Suppressor macrophage (primary cell): Measurements from ENCODE around the gene COL6A1.
"Not testable (repeated sequence)": the region's sequence is repeated elsewhere in the genome, so short reads cannot be mapped to it uniquely, and the experiment has no call there.

Experiments used
- DNase-seq, 4 experiments: peaks; one replicate each; pipeline ENCODE4 v3.0.0-alpha.2; 2020 to 2022

COL6A1 gene

GRCh38 chr21:45947296-45947695, 34.3 kb upstream of the COL6A1 start:
- DNase-seq: no peak

- no peak for DNase-seq
Observed at GRCh38 chr21:45947716-45948255, 33.8 kb upstream of the COL6A1 start.

GRCh38 chr21:45948576-45949141, 32.9 kb upstream of the COL6A1 start:
- DNase-seq: no peak

GRCh38 chr21:45949928-45950739, 31.4 kb upstream of the COL6A1 start:
- no peak for DNase-seq

GRCh38 chr21:45950740-45951515, 30.6 kb upstream of the COL6A1 start:
- DNase-seq: no peak

GRCh38 chr21:45951676-45952075, 29.9 kb upstream of the COL6A1 start:
- no peak for DNase-seq

GRCh38 chr21:45952527-45952926, 29.0 kb upstream of the COL6A1 start:
- DNase-seq: not testable (repeated sequence)

GRCh38 chr21:45952974-45953373, 28.6 kb upstream of the COL6A1 start:
- no peak for DNase-seq

GRCh38 chr21:45954261-45954660, 27.3 kb upstream of the COL6A1 start:
- DNase-seq: no peak

GRCh38 chr21:45954921-45955320, 26.6 kb upstream of the COL6A1 start:
- DNase-seq: no peak

- no peak for DNase-seq
Observed at GRCh38 chr21:45957551-45957950, 24.0 kb upstream of the COL6A1 start.

- no peak for DNase-seq
Observed at GRCh38 chr21:45957981-45958600, 23.5 kb upstream of the COL6A1 start.

- DNase-seq: no peak
Observed at GRCh38 chr21:45959182-45959581, 22.4 kb upstream of the COL6A1 start.

- no peak for DNase-seq
Observed at GRCh38 chr21:45959779-45960390, 21.7 kb upstream of the COL6A1 start.

- not testable (repeated sequence) for DNase-seq
Observed at GRCh38 chr21:45961408-45961807, 20.2 kb upstream of the COL6A1 start.

- DNase-seq: no peak
Observed at GRCh38 chr21:45962531-45963231, 18.9 kb upstream of the COL6A1 start.

GRCh38 chr21:45963232-45963570, 18.4 kb upstream of the COL6A1 start:
- no peak for DNase-seq

- DNase-seq: no peak
Observed at GRCh38 chr21:45964649-45965048, 16.9 kb upstream of the COL6A1 start.

GRCh38 chr21:45965084-45965809, 16.3 kb upstream of the COL6A1 start:
- DNase-seq: no peak

GRCh38 chr21:45966791-45967394, 14.7 kb upstream of the COL6A1 start:
- DNase-seq: no peak
